Peyer's patch (tissue), 4 donors: ENCODE results near the gene CAMSAP1. TPM values are rescaled to one million over a fixed set of nuclear protein-coding genes. Genes with fewer than 3 reads are reported as not detected.

Source experiments
- DNase-seq, 3 donors: peaks; one replicate each; pipeline ENCODE4 v3.0.0-alpha.2; 2017 to 2019
- H3K27ac ChIP-seq, 4 donors: fragments of 200-600 bp; sonication (generic); one replicate each; pipeline ENCODE4 v1.5.1; 2016 to 2019
- H3K27me3 ChIP-seq, 2 donors: fragments of 200-600 bp; sonication (generic); one replicate each; pipeline ENCODE4 v1.5.1; 2019
- H3K36me3 ChIP-seq, 3 donors: fragments of 200-600 bp; sonication (generic); one replicate each; pipeline ENCODE4 v1.5.1; 2016 to 2019
- H3K4me1 ChIP-seq, 4 donors: fragments of 200-600 bp; sonication (generic); one replicate each; pipeline ENCODE4 v1.5.1; 2016 to 2019
- H3K4me3 ChIP-seq, 4 donors: fragments of 200-600 bp; sonication (generic); 1 replicate in 3 of 4; 2 replicates in 1 of 4; pipeline ENCODE4 v1.5.1; 2016 to 2019; ENCODE audit warnings: mild to moderate bottlenecking in 1 of 4
- H3K9me3 ChIP-seq, 4 donors: fragments of 200-600 bp; sonication (generic); one replicate each; pipeline ENCODE4 v1.5.1; 2016 to 2019; ENCODE audit warnings: mild to moderate bottlenecking in 1 of 4
- POLR2A ChIP-seq, 2 donors: fragments of 450-650 bp; IDR thresholded peaks; one replicate each; pipeline ENCODE4 v1.5.1; 2017; ENCODE audit warnings: antibody characterized with exemption in 2 of 2, mild to moderate bottlenecking in 2 of 2, moderate library complexity in 2 of 2
- total RNA-seq, 4 donors: library from RNA; depleted of rRNA; stranded (reverse); fragments of >200 nt; gene quantifications; one replicate each; pipeline ENCODE4 v1.1.0, GENCODE V29; 2016
- TF ChIP-seq, protein P1 (sequence below), 6 experiments: fragments of 450-650 bp in 4 of 6; fragments of 200-600 bp in 2 of 6; sonication (generic) in 1 of 6; IDR thresholded peaks; one replicate each; pipeline ENCODE4 v1.5.1; 2017 to 2019; ENCODE audit warnings: antibody characterized with exemption in 6 of 6, mild to moderate bottlenecking in 3 of 6, moderate library complexity in 1 of 6

Gene CAMSAP1
- total RNA-seq, 4 donors from 2014 or later: 21.0 to 30.5 (median 24.2) TPM

DNA sequence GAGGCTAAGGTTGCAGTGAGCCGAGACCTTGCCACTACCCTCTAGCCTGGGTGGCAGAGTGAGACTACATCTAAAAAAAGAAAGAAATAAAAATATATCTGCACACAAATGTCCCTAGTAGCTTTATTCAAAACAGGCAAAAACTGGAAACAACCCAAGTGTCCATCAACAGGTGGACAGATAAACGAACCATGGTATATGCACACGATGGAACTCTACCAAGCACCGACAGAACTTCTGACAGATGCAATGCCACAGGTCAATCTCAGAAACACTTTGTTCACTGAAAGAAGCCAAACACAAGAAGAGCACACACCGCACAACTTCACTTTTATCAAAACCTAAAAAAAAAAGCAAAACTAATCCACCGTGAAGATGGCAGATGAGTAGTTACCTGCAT lies 30.4 kb downstream of the CAMSAP1 start:
- H3K27me3 ChIP-seq: no peaks in the 10 kb centered on the region
- TF ChIP-seq, protein P1, sequence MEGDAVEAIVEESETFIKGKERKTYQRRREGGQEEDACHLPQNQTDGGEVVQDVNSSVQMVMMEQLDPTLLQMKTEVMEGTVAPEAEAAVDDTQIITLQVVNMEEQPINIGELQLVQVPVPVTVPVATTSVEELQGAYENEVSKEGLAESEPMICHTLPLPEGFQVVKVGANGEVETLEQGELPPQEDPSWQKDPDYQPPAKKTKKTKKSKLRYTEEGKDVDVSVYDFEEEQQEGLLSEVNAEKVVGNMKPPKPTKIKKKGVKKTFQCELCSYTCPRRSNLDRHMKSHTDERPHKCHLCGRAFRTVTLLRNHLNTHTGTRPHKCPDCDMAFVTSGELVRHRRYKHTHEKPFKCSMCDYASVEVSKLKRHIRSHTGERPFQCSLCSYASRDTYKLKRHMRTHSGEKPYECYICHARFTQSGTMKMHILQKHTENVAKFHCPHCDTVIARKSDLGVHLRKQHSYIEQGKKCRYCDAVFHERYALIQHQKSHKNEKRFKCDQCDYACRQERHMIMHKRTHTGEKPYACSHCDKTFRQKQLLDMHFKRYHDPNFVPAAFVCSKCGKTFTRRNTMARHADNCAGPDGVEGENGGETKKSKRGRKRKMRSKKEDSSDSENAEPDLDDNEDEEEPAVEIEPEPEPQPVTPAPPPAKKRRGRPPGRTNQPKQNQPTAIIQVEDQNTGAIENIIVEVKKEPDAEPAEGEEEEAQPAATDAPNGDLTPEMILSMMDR (IDR thresholded peaks at IDR 0.05): no peak
- TF ChIP-seq POLR2A (IDR thresholded peaks at IDR 0.05): no peak
- no peak overlapping the region for H3K27ac ChIP-seq
- peaks cover 0 to 11% (median 0%) of the 10 kb centered on the region in 3 donors for H3K36me3 ChIP-seq
- no peak for DNase-seq
- H3K4me3 ChIP-seq: no peak overlapping the region
- H3K4me1 ChIP-seq: no peaks in the 10 kb centered on the region
- no peaks in the 10 kb centered on the region for H3K9me3 ChIP-seq

- Histone ChIP-seq H3K4me3 (no peak overlapping the region), H3K27me3 (no peaks in the 10 kb centered on the region), H3K36me3 (no peaks in the 10 kb centered on the region), H3K27ac (no peak overlapping the region), H3K9me3 (no peaks in the 10 kb centered on the region), H3K4me1 (no peaks in the 10 kb centered on the region)
- DNase-seq: no peak
- TF ChIP-seq, protein P1 (IDR thresholded peaks at IDR 0.05): no peak
- TF ChIP-seq POLR2A (IDR thresholded peaks at IDR 0.05): no peak
Measured at GRCh38 chr9:135874859-135875258, 32.5 kb downstream of the CAMSAP1 start.

GRCh38 chr9:135869909-135870308 lies 37.4 kb downstream of the CAMSAP1 start:
- H3K4me3 ChIP-seq: no peak overlapping the region
- no peak for TF ChIP-seq POLR2A (IDR thresholded peaks at IDR 0.05)
- TF ChIP-seq, protein P1 (IDR thresholded peaks at IDR 0.05): no peak
- H3K27ac ChIP-seq: no peak overlapping the region
- no peaks in the 10 kb centered on the region for H3K4me1 ChIP-seq
- DNase-seq: no peak
- H3K9me3 ChIP-seq: no peaks in the 10 kb centered on the region
- no peaks in the 10 kb centered on the region for H3K27me3 ChIP-seq
- no peaks in the 10 kb centered on the region for H3K36me3 ChIP-seq

- no peak for DNase-seq
- Histone ChIP-seq H3K4me3 (no peak overlapping the region), H3K36me3 (no peaks in the 10 kb centered on the region)
Measured at GRCh38 chr9:135865531-135865930, 41.8 kb downstream of the CAMSAP1 start.

GRCh38 chr9:135864447-135865049 lies 42.8 kb downstream of the CAMSAP1 start:
- peak; percentile 62 to 80 (median 65) for DNase-seq
- Histone ChIP-seq H3K27me3 (no peaks in the 10 kb centered on the region), H3K4me3 (no peak overlapping the region), H3K36me3 (no peaks in the 10 kb centered on the region), H3K9me3 (no peaks in the 10 kb centered on the region), H3K27ac (no peak overlapping the region), H3K4me1 (no peaks in the 10 kb centered on the region)
- TF ChIP-seq, protein P1 (IDR thresholded peaks at IDR 0.05): peak; percentile 48 to 90 (median 62)
- no peak for TF ChIP-seq POLR2A (IDR thresholded peaks at IDR 0.05)

More at GRCh38 chr9:135865531-135865930, 41.8 kb downstream of the CAMSAP1 start:
- H3K9me3 ChIP-seq: no peaks in the 10 kb centered on the region
- no peaks in the 10 kb centered on the region for H3K27me3 ChIP-seq
- no peak for TF ChIP-seq POLR2A (IDR thresholded peaks at IDR 0.05)
- TF ChIP-seq, protein P1 (IDR thresholded peaks at IDR 0.05): no peak
- no peaks in the 10 kb centered on the region for H3K4me1 ChIP-seq
- no peak overlapping the region for H3K27ac ChIP-seq
